Dedifferentiated amniotic fluid mesenchymal stem cell (primary cell): ENCODE data around the gene CXADR.
"Not testable (repeated sequence)": the region's sequence is repeated elsewhere in the genome, so short reads cannot be mapped to it uniquely, and the experiment has no call there.

Experiments used
- DNase-seq: peaks from one replicate; pipeline ENCODE4 v3.0.0-alpha.2; 2016; ENCODE audit errors: extremely low spot score

CXADR gene

DNA sequence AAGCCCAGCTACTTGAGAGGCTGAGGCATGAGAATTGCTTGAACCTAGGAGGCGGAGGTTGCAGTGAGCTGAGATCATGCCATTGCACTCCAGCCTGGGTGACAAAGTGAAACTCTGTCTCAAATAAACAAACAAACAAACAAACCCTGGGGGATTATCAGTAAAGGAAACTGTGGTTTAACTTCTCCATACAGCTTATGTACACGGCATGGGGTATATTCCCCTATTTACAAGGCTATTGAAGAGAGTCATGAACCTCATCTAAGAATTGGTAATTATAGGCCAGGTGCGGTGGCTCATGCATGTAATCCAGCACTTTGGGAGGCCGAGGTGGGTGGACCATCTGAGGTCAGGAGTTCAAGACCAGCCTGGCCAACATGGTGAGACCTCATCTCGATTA, 9.9 kb upstream of the CXADR start:
- not testable (repeated sequence) for DNase-seq

DNA sequence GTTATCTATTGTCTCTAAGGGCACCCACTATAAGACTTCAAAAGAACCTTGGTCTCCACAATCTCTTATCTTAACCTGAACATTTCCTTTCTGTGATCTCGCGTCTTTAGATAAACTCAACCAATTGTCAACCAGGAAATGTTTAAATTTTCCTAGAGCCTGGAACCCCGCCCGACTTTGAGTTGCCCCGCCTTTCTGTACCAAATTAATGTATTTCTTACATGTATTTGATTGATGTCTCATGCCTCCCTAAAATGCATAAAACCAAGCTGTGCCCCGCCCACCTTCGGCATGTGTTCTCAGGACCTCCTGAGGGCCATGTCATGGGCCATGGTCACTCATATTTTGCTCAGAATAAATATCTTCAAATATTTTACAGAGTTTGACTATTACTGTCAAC, 5.9 kb upstream of the CXADR start:
- DNase-seq = no peak

DNA sequence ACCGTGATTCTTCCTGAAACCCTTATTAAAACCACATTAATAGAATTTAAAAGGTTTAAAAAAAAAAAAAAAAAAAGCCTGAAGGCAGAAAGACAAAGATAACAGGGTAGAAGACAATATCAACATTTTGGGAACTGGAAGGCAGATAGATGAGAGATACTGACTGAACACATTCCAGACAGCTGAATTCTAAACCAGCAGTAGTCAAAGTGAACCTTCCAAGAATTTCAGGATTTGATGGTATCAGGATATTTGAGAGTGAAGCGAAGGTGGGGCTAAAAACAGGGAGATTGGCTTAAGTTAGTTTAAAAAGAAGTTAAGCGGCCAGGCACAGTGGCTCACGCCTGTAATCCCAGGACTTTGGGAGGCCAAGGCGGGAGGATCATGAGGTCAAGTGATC, 5.3 kb upstream of the CXADR start:
- no peak for DNase-seq

DNA sequence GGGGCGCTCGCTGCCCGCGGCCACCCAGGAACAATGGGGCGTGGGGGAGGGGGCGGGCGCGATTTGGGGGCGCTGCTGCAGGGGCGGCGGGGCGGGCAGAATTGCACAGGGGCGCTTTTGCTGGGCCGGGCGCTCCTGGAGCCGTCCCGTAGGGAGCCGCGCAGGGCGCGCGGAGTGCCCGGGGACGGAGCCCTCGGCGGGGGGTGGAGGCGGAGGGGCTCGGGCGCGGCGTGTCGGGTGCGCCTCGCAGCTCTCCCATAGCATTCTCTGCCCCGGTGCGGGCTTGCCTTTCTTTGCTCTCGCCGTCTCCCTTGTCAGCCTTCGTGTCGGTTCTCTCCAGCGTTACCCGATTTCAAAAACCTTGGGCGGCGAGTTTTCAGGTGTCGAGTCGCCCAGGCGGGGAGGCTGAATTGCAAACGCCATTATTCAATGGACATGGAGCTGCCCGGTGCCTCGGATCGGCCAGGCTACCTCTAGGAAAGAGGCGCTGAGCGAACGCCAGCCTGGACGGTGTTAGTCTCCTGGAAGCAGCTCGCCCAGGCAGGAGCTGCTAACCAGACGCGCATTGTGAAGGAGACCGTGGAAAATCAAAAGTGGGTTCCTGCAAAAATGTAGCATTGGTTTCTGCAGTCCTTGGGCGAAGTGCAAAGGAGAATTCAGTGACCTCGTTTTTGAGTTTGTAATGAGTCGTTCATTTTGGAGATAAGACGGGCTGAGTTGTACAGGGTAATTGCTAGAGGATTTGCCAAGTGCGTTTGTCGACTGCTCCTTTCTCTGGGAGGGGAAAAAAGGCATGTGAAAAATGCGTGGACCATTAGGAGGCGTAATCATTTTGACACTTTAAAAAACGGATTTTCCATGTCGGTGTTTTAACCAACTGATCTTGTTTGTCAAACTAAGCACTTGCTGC, 626 bp downstream of the CXADR start:
- no peak for DNase-seq

DNA sequence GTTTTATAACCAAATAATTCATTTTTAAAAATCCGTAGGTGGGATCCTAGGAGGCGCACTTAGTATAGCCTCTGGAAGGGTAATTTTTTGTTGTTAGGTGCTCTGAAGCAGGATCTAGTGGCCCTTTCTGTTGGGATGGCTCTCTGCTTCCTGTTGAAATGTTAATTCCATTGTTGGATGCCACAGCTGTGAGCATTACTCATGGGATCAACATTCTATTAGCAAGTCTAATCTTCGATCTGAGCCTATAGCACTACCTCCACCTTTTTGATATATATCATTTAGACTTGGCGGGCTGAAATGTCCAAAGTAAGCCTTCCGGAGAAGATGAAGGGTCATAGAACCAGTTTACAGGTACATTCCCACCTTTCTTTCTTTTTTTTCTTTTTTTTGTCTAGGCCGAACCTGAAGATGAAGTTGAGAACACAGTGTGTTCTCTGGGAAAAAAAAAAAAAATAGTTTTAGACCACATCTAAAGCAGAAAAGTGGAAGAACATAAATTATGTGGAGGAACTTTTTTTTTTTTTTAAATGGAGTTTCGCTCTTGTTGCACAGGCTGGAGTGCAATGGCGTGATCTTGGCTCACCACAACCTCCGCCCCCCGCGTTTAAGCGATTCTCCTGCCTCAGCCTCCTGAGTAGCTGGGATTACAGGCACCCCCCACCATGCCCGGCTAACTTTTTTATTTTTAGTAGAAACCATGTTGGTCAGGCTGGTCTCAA, 1.4 kb downstream of the CXADR start:
- DNase-seq = no peak

DNA sequence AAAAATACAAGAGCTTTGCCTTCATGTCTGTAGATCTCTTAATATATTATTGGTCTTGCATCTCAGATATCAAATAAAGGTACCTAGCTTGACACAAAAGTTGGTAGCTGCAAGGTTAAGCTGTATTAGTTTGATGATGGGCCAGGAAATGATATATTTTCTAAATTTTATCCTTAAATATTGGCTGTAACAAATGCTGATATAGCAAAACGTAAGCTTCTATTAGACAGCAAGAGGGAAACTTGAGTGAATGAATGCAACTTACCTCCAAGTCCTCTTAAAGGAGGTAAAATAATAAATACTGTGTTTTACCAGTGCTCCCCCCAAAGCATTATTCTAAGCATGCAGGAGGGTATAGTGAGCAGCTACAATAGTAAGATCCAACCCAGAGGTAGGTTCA, 4.2 kb downstream of the CXADR start:
- DNase-seq = not testable (repeated sequence)

DNA sequence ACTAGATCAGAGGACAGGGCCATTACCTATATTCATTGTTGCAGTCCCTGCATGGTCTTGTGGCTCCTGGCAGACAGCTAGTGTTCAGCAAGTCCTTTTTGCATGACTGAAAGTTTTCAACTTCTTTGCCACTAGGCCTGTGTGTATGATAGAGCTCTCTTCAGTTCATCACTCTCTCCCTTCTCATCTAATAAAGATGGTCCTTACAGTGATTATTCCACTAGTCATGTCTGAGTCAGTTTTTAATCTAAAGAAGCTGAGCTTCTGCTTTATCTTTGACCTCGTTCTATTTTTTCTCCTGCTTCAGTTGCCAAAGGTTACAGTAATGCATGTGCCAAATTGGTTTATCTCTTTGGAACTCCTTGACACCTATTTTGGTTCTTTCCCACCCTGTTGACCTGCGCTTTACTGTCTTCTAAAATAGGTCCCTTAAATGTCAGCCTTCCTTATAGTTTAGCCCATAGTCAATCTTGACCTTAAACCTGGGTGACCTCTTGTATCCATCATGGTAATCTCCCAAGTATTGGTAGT, 6.4 kb downstream of the CXADR start:
- DNase-seq = no peak

DNA sequence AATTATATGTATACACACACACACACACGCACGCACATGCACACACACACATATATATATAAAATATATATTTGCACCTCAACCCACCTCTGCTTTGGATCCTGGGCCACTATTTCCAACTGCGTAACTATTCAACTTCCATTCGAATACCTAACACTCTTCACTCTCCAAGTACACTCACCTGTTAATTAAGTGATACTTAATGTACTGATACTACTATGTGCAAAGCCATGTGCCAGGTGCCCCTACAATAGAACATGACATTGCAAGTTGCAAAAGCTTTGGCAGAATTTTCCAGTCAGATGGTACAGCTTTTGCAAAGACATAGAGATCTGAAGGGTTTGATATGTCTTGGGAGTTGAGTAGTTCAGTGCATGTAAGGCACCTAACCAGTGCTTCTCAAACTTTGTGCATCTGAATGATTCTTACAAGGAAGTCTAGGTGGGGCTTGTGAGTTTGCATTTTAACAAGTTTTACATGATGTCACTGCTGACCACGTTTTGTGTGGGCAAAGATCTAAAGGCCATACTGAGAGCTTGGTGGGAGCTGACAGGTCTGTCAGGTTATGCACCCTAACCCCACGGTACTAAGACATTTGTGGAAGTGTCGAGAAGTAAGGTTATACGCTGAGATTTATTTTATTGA, 7.2 kb downstream of the CXADR start:
- no peak for DNase-seq

DNA sequence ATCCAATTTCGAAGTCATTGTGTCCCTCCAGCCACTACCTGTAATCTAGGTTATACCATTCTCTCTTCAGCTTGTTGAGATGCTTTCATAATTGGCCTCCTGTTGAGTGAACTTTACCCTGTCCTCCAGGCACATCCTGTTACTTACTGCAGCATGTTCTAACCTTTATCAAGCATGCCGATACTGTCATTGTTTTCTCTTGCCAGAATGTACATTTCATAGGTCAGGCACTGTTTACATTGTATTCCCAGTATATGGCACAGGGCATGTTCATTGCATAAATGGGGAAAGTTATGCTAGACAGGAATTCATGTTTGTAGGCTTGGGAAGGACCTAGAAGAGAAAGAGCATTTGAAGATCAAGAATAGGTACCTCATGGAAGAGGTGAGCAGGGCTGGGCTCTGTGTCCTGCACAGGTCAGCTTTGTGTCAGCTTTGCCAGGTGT, 10.2 kb downstream of the CXADR start:
- DNase-seq = no peak

DNA sequence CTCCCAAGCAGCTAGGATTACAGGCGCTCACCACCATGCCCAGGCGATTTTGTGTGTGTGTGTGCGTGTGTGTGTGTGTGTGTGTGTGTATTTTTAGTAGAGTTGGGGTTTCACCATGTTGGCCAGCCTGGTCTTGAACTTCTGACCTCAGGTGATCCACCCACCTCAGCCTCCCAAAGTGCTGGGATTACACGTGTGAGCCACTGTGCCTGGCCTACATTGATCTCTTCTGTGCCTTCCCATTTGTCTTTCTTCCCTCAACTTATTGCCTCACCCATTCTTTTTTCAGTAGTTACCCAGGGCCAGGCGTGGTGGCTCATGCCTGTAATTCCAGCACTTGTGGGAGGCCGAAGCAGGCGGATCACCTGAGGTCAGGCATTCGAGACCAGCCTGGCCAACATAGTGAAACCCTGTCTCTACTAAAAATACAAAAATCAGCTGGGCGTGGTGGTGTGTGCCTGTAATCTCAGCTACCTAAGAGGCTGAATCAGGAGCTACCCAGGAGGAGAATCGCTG, 11.2 kb downstream of the CXADR start:
- not testable (repeated sequence) for DNase-seq

DNA sequence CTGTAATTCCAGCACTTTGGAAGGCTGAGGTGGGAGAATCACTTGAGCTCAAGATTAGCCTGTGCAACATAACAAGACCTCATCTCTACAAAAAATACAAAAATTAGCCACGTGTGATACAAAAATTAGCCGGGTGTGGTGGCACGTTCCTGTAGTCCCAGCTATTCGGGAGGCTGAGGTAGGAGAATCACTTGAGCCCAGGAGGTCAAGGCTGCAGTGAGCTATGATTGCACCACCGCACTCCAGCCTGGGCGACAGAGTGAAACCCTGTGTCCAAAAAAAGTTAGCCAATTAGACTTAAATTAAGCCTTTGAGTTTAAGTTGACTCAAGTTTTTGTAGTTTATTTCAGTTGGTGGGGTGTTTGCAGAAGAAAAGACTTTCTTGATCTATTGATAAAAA, 11.8 kb downstream of the CXADR start:
- no peak for DNase-seq

DNA sequence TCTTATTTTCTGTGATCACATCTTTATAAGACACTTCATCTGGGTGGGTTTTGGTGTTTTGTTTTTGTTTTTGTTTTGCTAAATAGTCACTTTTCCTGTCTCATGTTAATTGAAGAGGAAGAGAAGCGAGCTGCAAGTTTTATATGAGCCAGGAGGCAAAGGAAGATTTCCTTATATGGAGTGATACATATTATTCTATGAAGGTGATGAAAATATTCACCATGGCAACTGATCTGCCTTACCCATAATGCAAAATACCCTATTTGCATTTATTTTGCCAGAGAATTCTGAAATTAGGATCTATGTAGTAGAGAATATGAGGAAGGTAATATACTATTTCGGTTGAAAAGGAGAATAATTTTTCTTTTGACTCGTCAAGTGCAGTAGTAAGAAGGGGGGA, 13.9 kb downstream of the CXADR start:
- no peak for DNase-seq

DNA sequence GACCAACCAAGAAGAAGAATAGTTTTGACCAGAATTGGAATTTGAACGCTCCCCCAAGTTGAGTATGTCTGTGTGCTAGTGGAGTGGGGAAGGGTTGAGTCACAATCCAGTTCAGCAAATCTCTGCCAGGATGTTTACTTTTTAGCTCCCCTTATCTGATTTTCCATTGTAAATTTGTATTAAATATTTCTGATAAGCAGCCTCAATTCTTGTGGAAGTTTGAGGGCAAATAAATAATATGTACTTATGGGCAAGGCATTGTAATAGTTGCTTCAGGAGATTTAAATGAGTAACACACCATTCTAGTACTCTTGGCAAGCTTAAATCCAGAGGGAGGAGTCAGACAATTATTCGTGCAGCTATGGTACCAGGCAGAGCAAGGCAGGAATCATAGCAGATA, 14.4 kb downstream of the CXADR start:
- no peak for DNase-seq

DNA sequence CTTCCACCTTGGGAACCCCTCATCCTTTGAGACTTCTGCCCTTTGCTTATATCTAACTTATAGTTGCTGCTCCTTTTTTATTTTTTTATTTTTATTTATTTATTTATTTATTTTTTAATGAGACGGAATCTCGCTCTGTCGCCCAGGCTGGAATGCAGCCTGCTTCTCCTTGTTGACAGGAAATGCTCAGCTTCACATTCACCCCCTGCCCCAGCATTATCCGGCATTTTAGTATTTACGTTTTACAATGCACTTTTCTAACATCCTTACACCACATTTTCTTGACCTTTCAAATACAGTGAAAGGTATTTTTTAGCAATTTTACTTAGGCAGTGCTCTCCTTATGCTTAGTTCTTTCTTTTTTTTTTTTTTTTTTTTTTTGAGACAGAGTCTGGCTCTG, 14.9 kb downstream of the CXADR start:
- DNase-seq = no peak

DNA sequence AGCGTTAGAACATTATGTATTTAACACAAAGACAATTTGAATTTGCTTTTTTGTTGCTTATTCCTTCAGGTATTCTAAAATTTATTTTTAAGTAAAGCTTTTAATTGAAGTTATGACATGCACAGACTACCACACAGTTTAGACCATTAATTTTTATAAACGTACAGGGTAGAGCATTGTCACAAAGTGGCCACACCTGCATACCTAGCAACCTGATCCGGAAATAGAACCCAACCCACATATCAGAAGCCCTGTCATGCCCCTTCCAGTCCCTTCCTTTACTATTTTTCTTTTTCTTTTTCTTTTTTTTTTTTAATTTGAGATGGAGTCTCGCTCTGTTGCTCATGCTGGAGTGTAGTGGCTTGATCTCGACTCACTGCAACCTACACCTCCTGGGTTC, 16.8 kb downstream of the CXADR start:
- DNase-seq = no peak

DNA sequence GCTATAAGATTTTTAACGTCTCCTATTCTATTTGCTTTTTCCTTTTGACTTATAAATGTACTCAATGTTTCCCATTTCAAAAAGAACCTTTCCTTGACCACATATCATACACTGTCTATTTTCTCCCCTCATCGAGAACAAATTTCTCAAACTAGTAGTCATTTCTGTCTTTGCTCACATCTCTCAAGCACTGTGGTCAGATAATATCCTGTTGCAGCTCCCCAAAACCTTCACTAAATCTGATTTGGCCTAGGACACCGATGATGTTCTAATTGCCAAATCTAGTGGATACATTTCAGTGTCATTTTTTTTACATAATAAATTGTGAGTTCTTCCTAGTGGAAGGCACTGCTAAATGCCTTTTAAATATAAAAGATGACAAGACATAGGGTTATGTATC, 19.4 kb downstream of the CXADR start:
- no peak for DNase-seq

DNA sequence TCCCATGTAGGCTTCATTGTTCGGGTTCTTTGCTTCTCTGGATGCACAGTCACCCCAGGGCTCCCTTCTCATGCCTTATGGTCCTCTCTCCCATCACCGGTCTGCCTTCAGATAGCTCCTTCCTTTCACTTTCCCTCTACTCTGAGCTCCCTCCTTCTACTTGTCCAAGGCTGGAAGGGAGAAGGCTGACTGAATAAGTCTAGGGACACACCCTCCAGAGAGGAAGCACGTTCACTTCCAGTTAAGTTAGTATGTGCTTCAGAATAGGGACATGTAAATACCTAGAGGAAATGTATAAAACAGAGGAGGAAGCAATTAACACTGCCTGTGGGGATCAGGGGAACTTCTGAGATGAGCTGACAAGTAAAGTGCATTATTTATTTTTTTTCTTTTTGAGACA, 23.5 kb downstream of the CXADR start:
- DNase-seq = no peak

DNA sequence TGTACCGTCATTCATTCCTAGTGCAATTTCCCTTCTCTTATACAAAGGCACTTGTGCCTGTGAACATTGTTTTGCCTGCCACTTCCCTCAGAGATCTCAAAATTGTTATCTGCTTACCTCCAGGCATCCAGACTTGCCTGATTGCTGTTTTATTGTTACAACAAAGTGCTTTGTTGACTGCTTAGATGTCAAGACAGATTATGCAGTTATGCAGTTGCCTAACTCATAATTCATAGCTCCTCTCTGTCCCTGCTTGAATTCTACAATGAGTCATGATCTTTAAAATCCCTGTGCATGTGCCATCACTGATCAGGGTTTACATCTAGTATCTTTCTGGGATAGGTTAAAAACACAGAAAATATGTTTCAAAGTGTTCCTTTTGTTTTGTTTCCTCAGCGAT, 24.5 kb downstream of the CXADR start:
- no peak for DNase-seq

DNA sequence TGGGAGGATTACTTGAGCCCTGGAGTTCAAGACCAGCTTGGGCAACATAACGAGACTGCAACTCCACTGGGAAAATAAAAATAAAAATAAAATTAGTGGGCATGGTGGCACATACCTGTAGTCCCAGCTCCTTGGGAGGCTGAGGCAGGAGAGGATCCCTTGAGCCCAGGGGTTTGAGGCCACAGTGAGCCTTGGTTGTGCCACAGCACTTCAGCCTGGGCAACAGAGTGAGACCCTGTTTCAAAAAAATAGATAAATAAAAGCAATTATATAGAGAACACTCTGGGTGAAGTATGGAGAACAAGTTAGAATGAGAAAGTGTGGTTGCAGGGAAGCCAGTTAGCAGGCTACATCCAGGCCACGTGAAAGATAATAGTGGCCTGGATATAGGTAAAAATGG, 25.7 kb downstream of the CXADR start:
- DNase-seq = no peak

DNA sequence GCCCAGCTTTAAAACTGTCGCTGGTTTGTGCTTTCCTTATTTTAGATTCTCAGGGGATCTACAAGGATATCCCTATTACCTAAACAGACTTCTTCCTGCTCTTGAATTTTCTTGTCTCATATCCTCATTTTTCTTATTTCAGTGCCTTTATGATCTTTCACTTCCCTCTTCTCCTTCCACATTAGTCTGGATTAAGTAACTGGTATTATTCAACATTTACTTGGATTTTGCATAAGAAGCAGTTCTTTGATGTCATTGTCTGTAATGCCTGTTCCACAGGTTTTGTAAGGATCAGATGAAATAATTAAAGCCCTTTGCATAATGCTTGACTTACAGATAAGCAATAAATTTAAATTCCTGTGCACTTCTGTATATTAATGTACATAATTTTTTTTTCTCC, 26.5 kb downstream of the CXADR start:
- DNase-seq = no peak

DNA sequence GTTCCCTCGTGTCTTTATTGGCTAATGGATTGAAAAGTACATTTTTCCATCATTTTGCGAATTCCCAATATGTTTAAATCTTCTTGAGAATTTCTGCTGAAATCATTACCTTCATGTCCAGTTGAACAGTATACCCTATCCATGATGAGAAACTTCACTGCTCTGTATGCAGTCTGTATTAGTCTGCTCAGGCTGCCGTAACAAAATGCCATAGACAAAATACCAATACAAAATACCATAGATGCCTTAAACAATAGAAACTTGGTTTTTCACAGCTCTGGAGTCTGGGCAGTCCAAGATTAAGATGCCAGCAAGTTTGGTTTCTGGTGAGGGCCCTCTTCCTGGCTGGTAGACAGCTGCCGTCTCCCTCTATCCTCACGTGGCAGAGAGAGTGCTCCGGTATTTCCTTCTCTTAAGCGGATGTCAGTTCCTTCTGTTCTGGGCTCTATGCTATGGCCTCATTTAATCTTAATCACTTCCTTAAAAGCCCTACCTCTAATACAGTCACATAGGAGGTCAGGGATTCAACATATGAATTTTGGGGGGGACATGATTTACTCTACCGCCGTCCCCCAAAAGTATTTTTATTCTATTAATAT, 27.0 kb downstream of the CXADR start:
- no peak for DNase-seq

DNA sequence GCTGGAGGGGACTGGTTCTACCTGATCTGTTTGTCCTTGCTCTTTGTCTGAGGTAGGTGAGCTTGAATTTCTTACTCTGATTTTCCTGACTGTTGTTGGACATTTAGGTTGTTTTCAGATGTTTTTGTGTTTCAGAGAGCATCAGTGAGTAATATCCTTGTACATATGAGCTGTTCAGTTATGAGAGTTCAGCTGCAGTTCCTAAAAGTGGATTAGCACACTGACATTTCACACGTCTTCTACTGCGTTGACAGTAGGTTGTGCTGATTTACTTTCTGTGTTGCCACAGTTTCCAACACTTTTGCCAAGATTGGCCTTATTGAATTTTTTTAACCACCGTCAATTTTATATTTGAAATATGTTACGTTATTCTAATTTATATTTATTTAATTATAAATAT, 27.7 kb downstream of the CXADR start:
- no peak for DNase-seq
